ENCODE data around the gene PHEX.
A peak's percentile ranks its signal among the peaks of the same experiment; 100 is the strongest.

The PHEX gene

DNA sequence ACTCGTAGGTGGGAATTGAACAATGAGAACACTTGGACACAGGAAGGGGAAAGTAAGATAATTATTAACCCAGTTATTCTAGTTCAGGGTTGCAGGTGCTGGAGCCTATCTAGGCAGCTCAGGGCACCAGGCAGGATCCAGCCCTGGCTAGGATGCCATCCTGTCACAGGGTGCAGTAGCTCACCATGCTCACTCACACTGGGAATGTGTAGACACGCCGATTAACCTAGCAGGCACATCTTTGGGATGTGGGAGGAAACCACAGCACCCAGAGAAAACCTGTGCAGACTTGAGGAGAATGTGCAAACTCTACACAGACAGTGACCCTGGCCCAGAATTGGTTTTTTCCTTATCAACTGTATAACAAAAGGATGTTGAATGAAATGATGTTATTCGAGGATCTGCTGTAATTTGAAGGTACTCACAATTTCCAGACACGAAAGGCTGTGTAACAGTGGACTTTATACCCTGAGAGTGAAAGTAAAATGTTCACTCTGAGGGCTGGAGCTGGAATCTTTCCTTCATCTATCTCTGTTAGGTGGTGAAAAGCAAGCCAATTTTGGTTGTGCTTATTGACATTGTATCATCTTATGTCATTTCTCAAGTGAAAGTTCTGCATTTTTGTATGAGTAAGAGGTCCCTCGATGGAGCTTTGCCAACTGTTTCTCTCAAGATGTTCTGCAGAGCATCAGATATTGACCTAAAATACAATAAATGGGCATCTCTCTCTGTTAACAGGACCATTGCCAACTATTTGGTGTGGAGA lies 78.8 kb downstream of the PHEX start:
- Histone ChIP-seq H2AK5ac (ENCODE audit: low read length) (no peak overlapping the region), H3K27ac (ENCODE audit: low read depth, low read length) (no peak overlapping the region), H2BK120ac (ENCODE audit: insufficient read depth, low read length, poor library complexity) (no peak overlapping the region), H2BK5ac (ENCODE audit: low read depth, low read length, poor library complexity) (no peak overlapping the region), H4K8ac (ENCODE audit: low read depth, low read length) (no peak overlapping the region), H3K14ac (ENCODE audit: low read length) (no peak overlapping the region), H3K4me2 (ENCODE audit: low read length) (no peak overlapping the region), H3K36me3 (ENCODE audit: control insufficient read depth in 1 of 2, insufficient read depth in 2 of 2, low read length in 2 of 2) (no peaks in the 10 kb centered on the region), H3K9me3 (ENCODE audit: insufficient read depth, low read depth, low read length) (no peaks in the 10 kb centered on the region), H3K18ac (ENCODE audit: low read length) (no peak overlapping the region), H3K4me3 (ENCODE audit: low read depth, low read length) (no peak overlapping the region), H4K12ac (ENCODE audit: low read depth, low read length) (no peak overlapping the region), H4K91ac (ENCODE audit: low read depth, low read length) (no peak overlapping the region), H3K9ac (ENCODE audit: low read length) (no peak overlapping the region), H2BK12ac (ENCODE audit: low read length) (no peak overlapping the region), H2AFZ (ENCODE audit: insufficient read depth, low read length, poor library complexity) (no peak overlapping the region), H3K23ac (ENCODE audit: low read length) (no peak overlapping the region), H3K4ac (ENCODE audit: low read depth, low read length) (no peak overlapping the region), H3K79me2 (ENCODE audit: control insufficient read depth, insufficient read depth, low read length, poor library complexity) (no peaks in the 10 kb centered on the region), H3K27me3 (ENCODE audit: insufficient read depth, low read length) (no peaks in the 10 kb centered on the region), H3K79me1 (ENCODE audit: low read length) (no peaks in the 10 kb centered on the region), H3K4me1 (ENCODE audit: control insufficient read depth in 1 of 2, insufficient read depth in 2 of 2, low read length in 2 of 2) (no peaks in the 10 kb centered on the region)
- no peak for DNase-seq
- no CpG with 5 or more reads among the region's 6 CpGs for WGBS (ENCODE audit: extremely low coverage, insufficient coverage, insufficient read length)

DNA sequence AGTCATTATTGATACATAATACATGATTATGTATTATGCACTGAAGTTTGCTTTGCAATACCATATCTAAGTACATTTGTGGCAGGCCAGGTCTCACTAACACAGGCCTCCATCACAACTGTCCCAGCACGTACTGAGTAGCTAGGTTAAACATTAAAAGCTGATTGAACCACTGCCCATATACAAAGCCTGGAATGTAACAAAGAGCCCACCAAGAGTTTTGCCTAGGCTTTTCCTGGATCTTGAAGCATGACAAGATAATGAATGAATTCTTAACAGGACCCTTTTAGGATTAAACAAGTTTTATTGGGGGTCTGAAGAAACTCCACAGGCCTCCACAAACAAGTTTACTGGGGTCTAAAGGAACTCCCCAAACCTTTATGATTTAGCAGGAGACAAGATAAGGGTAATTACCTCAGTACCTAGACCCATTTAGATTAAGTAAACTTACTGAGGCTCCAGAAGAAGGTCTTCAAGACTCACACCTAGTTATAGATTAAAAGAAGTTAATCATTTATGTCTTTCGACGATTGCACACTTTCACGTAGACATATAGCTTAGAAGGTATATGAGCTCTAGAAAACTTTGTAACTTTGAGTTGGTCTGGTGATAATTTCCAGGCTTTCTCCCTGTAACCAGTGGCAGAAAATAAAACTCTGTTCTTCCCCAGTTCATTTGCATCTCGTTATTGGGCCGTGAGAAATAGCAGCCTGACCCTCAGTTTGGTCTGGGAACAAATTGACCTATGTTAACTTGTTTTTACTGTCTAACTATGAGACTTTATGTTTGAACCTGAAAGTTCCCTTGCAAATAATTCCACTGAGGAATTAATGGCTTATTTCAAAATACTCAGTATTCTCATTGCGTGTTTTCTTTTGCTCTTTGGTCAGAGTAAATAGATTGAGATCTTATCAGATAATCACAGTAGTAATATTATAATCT lies 84.8 kb downstream of the PHEX start:
- H3K9me3 ChIP-seq (ENCODE audit: insufficient read depth, low read depth, low read length), result no peaks in the 10 kb centered on the region

GRCh38 chrX:22117633-22118032 lies 85.5 kb downstream of the PHEX start:
- Histone ChIP-seq H3K27me3 (ENCODE audit: insufficient read depth, low read length) (no peaks in the 10 kb centered on the region), H3K23ac (ENCODE audit: low read length) (no peak overlapping the region), H3K18ac (ENCODE audit: low read length) (no peak overlapping the region), H4K12ac (ENCODE audit: low read depth, low read length) (no peak overlapping the region), H3K9me3 (ENCODE audit: insufficient read depth, low read depth, low read length) (no peaks in the 10 kb centered on the region), H2BK12ac (ENCODE audit: low read length) (no peak overlapping the region), H2BK120ac (ENCODE audit: insufficient read depth, low read length, poor library complexity) (no peak overlapping the region), H3K4me2 (ENCODE audit: low read length) (no peak overlapping the region), H3K79me2 (ENCODE audit: control insufficient read depth, insufficient read depth, low read length, poor library complexity) (no peaks in the 10 kb centered on the region), H3K4me1 (ENCODE audit: control insufficient read depth in 1 of 2, insufficient read depth in 2 of 2, low read length in 2 of 2) (peaks cover 3 to 10% of the 10 kb centered on the region in 2 experiments), H2AK5ac (ENCODE audit: low read length) (no peak overlapping the region), H4K91ac (ENCODE audit: low read depth, low read length) (no peak overlapping the region), H2BK5ac (ENCODE audit: low read depth, low read length, poor library complexity) (no peak overlapping the region), H3K4ac (ENCODE audit: low read depth, low read length) (no peak overlapping the region), H3K27ac (ENCODE audit: low read depth, low read length) (no peak overlapping the region), H4K8ac (ENCODE audit: low read depth, low read length) (no peak overlapping the region), H3K9ac (ENCODE audit: low read length) (no peak overlapping the region), H2AFZ (ENCODE audit: insufficient read depth, low read length, poor library complexity) (no peak overlapping the region), H3K36me3 (ENCODE audit: control insufficient read depth in 1 of 2, insufficient read depth in 2 of 2, low read length in 2 of 2) (no peaks in the 10 kb centered on the region), H3K79me1 (ENCODE audit: low read length) (peaks cover 7% of the 10 kb centered on the region), H3K4me3 (ENCODE audit: low read depth, low read length) (no peak overlapping the region), H3K14ac (ENCODE audit: low read length) (no peak overlapping the region)
- no peak for DNase-seq
- no CpG with 5 or more reads among the region's 2 CpGs for WGBS (ENCODE audit: extremely low coverage, insufficient coverage, insufficient read length)

More for the DNA sequence above, 84.8 kb downstream of the PHEX start:
- Histone ChIP-seq H3K9ac (ENCODE audit: low read length) (no peak overlapping the region), H3K18ac (ENCODE audit: low read length) (no peak overlapping the region), H3K4me3 (ENCODE audit: low read depth, low read length) (no peak overlapping the region), H4K91ac (ENCODE audit: low read depth, low read length) (no peak overlapping the region), H3K4ac (ENCODE audit: low read depth, low read length) (no peak overlapping the region), H3K27me3 (ENCODE audit: insufficient read depth, low read length) (no peaks in the 10 kb centered on the region), H3K27ac (ENCODE audit: low read depth, low read length) (no peak overlapping the region), H3K36me3 (ENCODE audit: control insufficient read depth in 1 of 2, insufficient read depth in 2 of 2, low read length in 2 of 2) (no peaks in the 10 kb centered on the region), H4K12ac (ENCODE audit: low read depth, low read length) (no peak overlapping the region), H2BK5ac (ENCODE audit: low read depth, low read length, poor library complexity) (no peak overlapping the region), H2AK5ac (ENCODE audit: low read length) (no peak overlapping the region), H2BK120ac (ENCODE audit: insufficient read depth, low read length, poor library complexity) (no peak overlapping the region), H3K4me2 (ENCODE audit: low read length) (no peak overlapping the region), H3K14ac (ENCODE audit: low read length) (no peak overlapping the region), H3K79me1 (ENCODE audit: low read length) (peaks cover 5% of the 10 kb centered on the region), H2BK12ac (ENCODE audit: low read length) (no peak overlapping the region), H3K4me1 (ENCODE audit: control insufficient read depth in 1 of 2, insufficient read depth in 2 of 2, low read length in 2 of 2) (peaks cover 3 to 5% of the 10 kb centered on the region in 2 experiments), H2AFZ (ENCODE audit: insufficient read depth, low read length, poor library complexity) (no peak overlapping the region), H3K23ac (ENCODE audit: low read length) (no peak overlapping the region), H3K79me2 (ENCODE audit: control insufficient read depth, insufficient read depth, low read length, poor library complexity) (no peaks in the 10 kb centered on the region), H4K8ac (ENCODE audit: low read depth, low read length) (no peak overlapping the region)
- WGBS (ENCODE audit: extremely low coverage, insufficient coverage, insufficient read length), result no CpG with 5 or more reads among the region's 7 CpGs
- DNase-seq, result no peak

DNA sequence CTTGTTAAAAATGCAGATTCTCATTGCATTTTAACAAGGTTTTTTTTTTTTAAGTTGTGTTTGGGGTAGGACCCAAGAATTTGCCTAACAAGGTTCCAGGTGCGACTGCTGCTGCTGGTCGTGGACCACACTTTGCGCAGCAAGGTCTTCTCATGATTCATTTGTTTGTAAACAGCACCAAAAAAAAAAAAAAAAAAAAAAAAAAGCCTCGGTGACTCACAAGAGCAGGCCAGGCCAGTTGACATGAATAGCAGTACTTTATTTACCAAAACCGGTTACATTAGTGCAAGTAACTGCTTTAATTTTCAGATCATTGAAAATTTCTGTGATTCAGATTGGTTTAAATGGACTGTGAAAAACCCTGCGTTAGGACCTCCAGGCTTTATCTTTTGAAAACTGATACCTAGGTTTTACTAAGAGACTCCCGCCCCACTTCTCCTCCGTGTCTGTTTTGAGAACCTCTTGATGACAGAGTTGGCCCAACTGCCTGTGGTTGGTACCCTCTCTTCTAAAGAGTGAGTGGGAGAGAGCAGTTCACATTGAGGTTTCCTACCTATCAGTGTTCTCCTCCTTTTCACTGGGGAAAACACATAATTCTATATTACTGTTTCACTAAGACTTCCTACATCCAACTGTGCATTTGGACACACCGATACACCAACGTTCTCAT lies 86.2 kb downstream of the PHEX start:
- Histone ChIP-seq H2BK12ac (ENCODE audit: low read length) (peak overlapping the region; percentile 76), H2BK5ac (ENCODE audit: low read depth, low read length, poor library complexity) (peak overlapping the region; percentile 56), H3K79me1 (ENCODE audit: low read length) (peaks cover 8% of the 10 kb centered on the region), H3K9ac (ENCODE audit: low read length) (no peak overlapping the region), H3K4ac (ENCODE audit: low read depth, low read length) (no peak overlapping the region), H3K4me1 (ENCODE audit: control insufficient read depth in 1 of 2, insufficient read depth in 2 of 2, low read length in 2 of 2) (peaks cover 3 to 14% of the 10 kb centered on the region in 2 experiments), H3K79me2 (ENCODE audit: control insufficient read depth, insufficient read depth, low read length, poor library complexity) (no peaks in the 10 kb centered on the region), H3K23ac (ENCODE audit: low read length) (no peak overlapping the region), H4K91ac (ENCODE audit: low read depth, low read length) (peak overlapping the region; percentile 62), H2AK5ac (ENCODE audit: low read length) (no peak overlapping the region), H4K12ac (ENCODE audit: low read depth, low read length) (no peak overlapping the region), H3K4me2 (ENCODE audit: low read length) (no peak overlapping the region), H2AFZ (ENCODE audit: insufficient read depth, low read length, poor library complexity) (no peak overlapping the region), H3K18ac (ENCODE audit: low read length) (no peak overlapping the region), H2BK120ac (ENCODE audit: insufficient read depth, low read length, poor library complexity) (peak overlapping the region; percentile 60), H3K27ac (ENCODE audit: low read depth, low read length) (no peak overlapping the region), H3K9me3 (ENCODE audit: insufficient read depth, low read depth, low read length) (no peaks in the 10 kb centered on the region), H3K4me3 (ENCODE audit: low read depth, low read length) (no peak overlapping the region), H4K8ac (ENCODE audit: low read depth, low read length) (peak overlapping the region; percentile 10), H3K27me3 (ENCODE audit: insufficient read depth, low read length) (no peaks in the 10 kb centered on the region), H3K14ac (ENCODE audit: low read length) (no peak overlapping the region), H3K36me3 (ENCODE audit: control insufficient read depth in 1 of 2, insufficient read depth in 2 of 2, low read length in 2 of 2) (no peaks in the 10 kb centered on the region)
- WGBS (ENCODE audit: extremely low coverage, insufficient coverage, insufficient read length), result no CpG with 5 or more reads among the region's 10 CpGs
- peak in 1 of 2 donors; percentile 71 for DNase-seq

Measured in trophoblast cell (in vitro differentiated cells and primary cell).